ENCODE results near the gene LSM4. TPM values are rescaled to one million over a fixed set of nuclear protein-coding genes. Genes with fewer than 3 reads are reported as not detected.

The LSM4 gene
- total RNA-seq, 3 donors from 2014 or later: 83.0 to 122 (median 120) TPM

DNA sequence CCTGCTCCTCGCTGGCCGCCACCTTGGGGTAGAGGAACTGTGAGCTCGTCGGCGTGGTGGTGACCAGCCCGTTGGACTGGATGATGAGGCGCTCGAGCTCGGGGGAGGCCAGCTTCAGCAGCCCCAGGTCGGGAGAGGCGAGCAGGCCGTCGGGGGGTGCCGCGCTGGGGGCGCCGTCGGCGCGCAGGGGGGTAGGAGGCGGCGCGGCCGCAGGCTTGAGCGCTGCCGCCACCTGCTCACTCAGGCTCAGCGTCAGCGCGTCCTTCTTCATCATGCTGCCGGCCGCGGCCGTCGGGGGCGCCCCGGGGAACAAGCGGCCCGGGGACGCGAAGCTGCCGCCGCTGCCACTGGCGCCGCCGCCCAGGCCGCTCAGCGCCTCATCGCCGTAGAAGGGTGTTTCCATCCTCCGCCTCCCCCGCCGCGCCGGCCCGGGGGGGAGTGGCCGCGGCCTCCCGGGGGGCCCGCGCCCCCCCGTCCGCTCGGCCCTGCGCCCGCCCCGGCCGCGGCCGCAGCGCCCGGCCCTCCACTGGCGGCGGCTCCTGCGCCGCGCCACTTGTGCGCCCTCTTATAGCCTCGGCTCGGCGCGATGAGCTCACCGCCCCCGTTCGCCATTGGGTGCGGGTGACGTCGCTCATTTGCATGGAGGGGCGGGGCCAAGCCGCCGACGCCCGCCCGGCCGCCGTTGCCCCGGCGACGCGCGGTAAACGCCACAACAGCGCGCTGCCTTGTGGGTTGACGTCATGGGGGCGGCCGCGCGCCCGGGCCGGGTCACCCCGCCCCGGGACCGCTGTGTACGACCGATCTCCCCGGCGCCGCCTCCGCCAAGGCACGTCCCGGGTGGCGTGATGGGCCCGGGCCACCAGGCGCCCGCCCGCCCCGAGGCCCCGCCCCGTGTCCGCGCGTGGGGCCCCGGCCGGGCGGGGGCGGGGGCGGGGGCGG is 41.5 kb downstream of the LSM4 start, which contains the start of gene JUND:
Gene JUND (minus strand): TSS at position 541 of the 939 bp plus-strand sequence. CDS start 138 bp downstream, at position 403.
- no peaks in the 10 kb centered on the region for H3K36me3 ChIP-seq
- peak within 1 kb of the TSS; percentile 95 to 98 (median 97) for H3K4me3 ChIP-seq
- no peaks in the 10 kb centered on the region for H3K27me3 ChIP-seq
- peak; percentile 97 to 99 for DNase-seq (ENCODE audit: low spot score in 2 of 2)
- H3K4me1 ChIP-seq: no peaks in the 10 kb centered on the region
- TF ChIP-seq POLR2AphosphoS5 (IDR thresholded peaks at IDR 0.05) (peak; percentile 94 to 98 (median 98)), POLR2A (IDR thresholded peaks at IDR 0.05) (peak; percentile 46)
- TF ChIP-seq, protein P1, sequence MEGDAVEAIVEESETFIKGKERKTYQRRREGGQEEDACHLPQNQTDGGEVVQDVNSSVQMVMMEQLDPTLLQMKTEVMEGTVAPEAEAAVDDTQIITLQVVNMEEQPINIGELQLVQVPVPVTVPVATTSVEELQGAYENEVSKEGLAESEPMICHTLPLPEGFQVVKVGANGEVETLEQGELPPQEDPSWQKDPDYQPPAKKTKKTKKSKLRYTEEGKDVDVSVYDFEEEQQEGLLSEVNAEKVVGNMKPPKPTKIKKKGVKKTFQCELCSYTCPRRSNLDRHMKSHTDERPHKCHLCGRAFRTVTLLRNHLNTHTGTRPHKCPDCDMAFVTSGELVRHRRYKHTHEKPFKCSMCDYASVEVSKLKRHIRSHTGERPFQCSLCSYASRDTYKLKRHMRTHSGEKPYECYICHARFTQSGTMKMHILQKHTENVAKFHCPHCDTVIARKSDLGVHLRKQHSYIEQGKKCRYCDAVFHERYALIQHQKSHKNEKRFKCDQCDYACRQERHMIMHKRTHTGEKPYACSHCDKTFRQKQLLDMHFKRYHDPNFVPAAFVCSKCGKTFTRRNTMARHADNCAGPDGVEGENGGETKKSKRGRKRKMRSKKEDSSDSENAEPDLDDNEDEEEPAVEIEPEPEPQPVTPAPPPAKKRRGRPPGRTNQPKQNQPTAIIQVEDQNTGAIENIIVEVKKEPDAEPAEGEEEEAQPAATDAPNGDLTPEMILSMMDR (IDR thresholded peaks at IDR 0.05): peak in 1 of 3 donors; percentile 31
- intact Hi-C loops (cut with DNase I; ENCODE audit: low total_unique reads): loop anchor here (5.0 kb wide), 2 partner anchors 41 to 1619 kb away; partner anchors contain the start of genes LSM4, SMIM7 and TMEM38A
- H3K27ac ChIP-seq: peak within 1 kb of the TSS; percentile 100
- H3K9me3 ChIP-seq: no peaks in the 10 kb centered on the region

DNA sequence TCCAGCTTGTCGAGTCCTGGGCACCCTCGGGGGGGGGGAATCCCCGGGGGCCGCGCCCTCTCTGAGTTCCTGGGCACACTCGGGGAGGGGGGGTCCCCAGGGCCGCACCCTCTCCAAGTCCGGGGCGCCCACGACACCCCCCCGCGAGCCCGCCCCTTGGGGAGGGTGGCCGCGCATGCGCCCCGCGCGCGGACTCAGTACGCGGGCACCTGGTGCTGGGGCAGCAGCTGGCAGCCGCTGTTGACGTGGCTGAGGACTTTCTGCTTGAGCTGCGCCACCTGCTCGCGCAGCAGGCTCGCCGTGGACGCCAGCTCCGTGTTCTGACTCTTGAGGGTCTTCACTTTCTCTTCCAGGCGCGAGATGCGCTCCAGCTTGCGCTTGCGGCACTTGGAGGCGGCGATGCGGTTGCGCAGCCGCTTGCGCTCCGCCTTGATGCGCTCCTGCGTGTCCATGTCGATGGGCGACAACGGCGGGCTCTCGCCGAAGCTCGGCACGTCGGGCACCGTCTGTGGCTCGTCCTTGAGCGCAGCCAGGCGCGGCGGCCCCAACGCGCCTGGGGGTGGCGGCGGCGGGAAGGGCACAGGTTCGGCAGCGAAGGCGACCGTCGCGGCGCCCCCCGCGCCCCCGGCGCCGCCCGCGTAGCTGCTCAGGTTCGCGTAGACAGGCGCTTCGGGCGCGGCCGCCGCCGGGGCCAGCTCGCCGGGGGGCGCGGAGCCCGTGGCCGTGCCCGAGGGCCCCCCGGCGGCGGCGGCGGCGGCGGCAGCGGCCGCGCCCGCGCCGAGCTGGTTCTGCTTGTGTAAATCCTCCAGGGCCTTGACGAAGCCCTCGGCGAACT is 42.4 kb downstream of the LSM4 start:
- TF ChIP-seq, protein P1 (IDR thresholded peaks at IDR 0.05): peak in 1 of 3 donors; percentile 12
- TF ChIP-seq POLR2AphosphoS5 (IDR thresholded peaks at IDR 0.05) (peak; percentile 98 to 99 (median 99)), POLR2A (IDR thresholded peaks at IDR 0.05) (peak; percentile 93)
- Histone ChIP-seq H3K4me3 (peak overlapping the region; percentile 95 to 98 (median 97)), H3K27ac (peak overlapping the region; percentile 100), H3K36me3 (no peaks in the 10 kb centered on the region), H3K27me3 (no peaks in the 10 kb centered on the region), H3K4me1 (peaks cover 4% of the 10 kb centered on the region in 2 donors), H3K9me3 (no peaks in the 10 kb centered on the region)
- intact Hi-C loops (cut with DNase I; ENCODE audit: low total_unique reads): loop anchor here (5.0 kb wide), 2 partner anchors 42 to 1618 kb away; partner anchors contain the start of genes LSM4, SMIM7 and TMEM38A
- peak; percentile 78 to 80 for DNase-seq (ENCODE audit: low spot score in 2 of 2)

DNA sequence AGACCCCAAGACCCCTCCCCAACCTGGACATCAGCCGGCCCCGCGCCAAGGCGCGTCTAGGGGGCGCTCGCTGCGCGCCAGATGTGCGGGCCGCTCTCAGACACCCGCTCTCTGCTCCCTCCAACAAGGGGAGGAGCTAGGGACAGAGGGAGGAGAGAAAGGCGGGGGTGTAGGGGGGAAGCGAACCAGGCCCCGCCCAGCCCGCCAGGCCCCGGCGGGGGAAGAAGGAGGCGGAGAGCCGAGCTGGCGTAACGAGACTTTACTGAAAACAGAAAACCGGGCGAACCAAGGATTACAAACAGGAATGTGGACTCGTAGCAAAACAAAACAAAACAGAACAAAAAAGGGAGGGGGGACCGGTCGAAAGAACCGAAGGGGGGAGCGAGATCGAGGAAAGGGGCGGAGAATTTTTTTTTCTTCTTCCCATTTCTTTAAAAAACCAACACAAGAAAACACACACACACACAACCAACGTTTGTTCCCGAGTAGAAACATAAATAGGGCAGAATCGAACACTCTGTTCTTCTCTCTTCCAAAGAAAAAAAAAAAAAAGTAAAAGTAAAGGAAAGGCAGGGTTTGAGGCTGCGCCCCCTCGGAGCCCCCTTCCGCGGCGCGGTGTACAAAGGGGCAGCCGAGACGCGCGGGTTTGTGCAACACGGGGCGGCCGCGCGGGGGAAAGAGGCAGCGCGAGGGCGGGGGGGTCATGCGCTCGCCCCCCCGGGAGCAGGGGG is 43.2 kb downstream of the LSM4 start:
- DNase-seq (ENCODE audit: low spot score in 2 of 2): peak; percentile 91 to 93
- Histone ChIP-seq H3K4me3 (peak overlapping the region; percentile 95 to 98 (median 97)), H3K4me1 (peaks cover 9 to 12% of the 10 kb centered on the region in 2 donors), H3K27me3 (no peaks in the 10 kb centered on the region), H3K27ac (peak overlapping the region; percentile 100), H3K36me3 (no peaks in the 10 kb centered on the region), H3K9me3 (no peaks in the 10 kb centered on the region)
- intact Hi-C loops (cut with DNase I; ENCODE audit: low total_unique reads): loop anchor here (5.0 kb wide), 2 partner anchors 43 to 1617 kb away; partner anchors contain the start of genes LSM4, SMIM7 and TMEM38A
- TF ChIP-seq POLR2AphosphoS5 (IDR thresholded peaks at IDR 0.05) (peak; percentile 96 to 99 (median 96)), POLR2A (IDR thresholded peaks at IDR 0.05) (peak; percentile 85)
- TF ChIP-seq, protein P1 (IDR thresholded peaks at IDR 0.05): peak; percentile 67 to 85 (median 82)

DNA sequence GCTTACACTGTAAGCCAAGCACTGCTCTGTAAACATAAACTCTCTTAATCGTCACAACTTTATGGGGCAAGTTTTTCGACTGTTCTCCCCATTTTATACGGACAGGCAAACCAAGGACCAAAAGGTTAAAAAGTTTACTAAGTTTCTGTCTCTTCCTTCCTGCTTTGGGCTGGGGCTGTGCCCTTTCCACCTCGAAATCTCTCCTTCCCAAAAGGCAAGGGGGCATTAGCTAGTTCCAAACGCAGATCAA is 43.7 kb downstream of the LSM4 start:
- Histone ChIP-seq H3K27me3 (no peaks in the 10 kb centered on the region), H3K27ac (peak overlapping the region; percentile 100), H3K4me1 (peaks cover 14% of the 10 kb centered on the region in 2 donors), H3K4me3 (peak overlapping the region; percentile 95 to 98 (median 97)), H3K9me3 (no peaks in the 10 kb centered on the region), H3K36me3 (no peaks in the 10 kb centered on the region)
- TF ChIP-seq, protein P1 (IDR thresholded peaks at IDR 0.05): no peak
- no peak for TF ChIP-seq POLR2AphosphoS5 (IDR thresholded peaks at IDR 0.05)
- no peak for TF ChIP-seq POLR2A (IDR thresholded peaks at IDR 0.05)
- intact Hi-C loops (cut with DNase I; ENCODE audit: low total_unique reads): no loop called here
- no peak for DNase-seq (ENCODE audit: low spot score in 2 of 2)
